Measurements from ENCODE around the gene TP53AIP1. TPM values are rescaled to one million over a fixed set of nuclear protein-coding genes. Genes with fewer than 3 reads are reported as not detected.

Gene TP53AIP1
- total RNA-seq, 2 donors from 2014 or later = not detected

GRCh38 chr11:128939591-128939990, 3.1 kb downstream of the TP53AIP1 start:
- H3K9me3 Mint-ChIP-seq = no peaks in the 10 kb centered on the region
- no peak overlapping the region for H3K4me3 Mint-ChIP-seq
- ATAC-seq (no peak), DNase-seq (ENCODE audit: low spot score) (no peak)
- H3K27me3 Mint-ChIP-seq = peaks cover 0 to 9% of the 10 kb centered on the region in 2 donors
- no peak overlapping the region for H3K27ac Mint-ChIP-seq
- H3K4me1 Mint-ChIP-seq (ENCODE audit: low read depth in 2 of 2) = no peaks in the 10 kb centered on the region
- H3K36me3 Mint-ChIP-seq = no peaks in the 10 kb centered on the region

- Mint-ChIP-seq H3K9me3 (no peaks in the 10 kb centered on the region), H3K4me1 (ENCODE audit: low read depth in 2 of 2) (peaks cover 0 to 2% of the 10 kb centered on the region in 2 donors), H3K4me3 (no peak overlapping the region), H3K36me3 (no peaks in the 10 kb centered on the region), H3K27ac (no peak overlapping the region), H3K27me3 (peaks cover 0 to 13% of the 10 kb centered on the region in 2 donors)
- DNase-seq (ENCODE audit: low spot score) (no peak), ATAC-seq (no peak)
Measured at GRCh38 chr11:128938156-128938885, 4.3 kb downstream of the TP53AIP1 start.

GRCh38 chr11:128937480-128937879, 5.2 kb downstream of the TP53AIP1 start:
- Mint-ChIP-seq H3K36me3 (no peaks in the 10 kb centered on the region), H3K27me3 (peaks cover 0 to 14% of the 10 kb centered on the region in 2 donors), H3K4me3 (no peak overlapping the region), H3K4me1 (ENCODE audit: low read depth in 2 of 2) (peaks cover 0 to 2% of the 10 kb centered on the region in 2 donors), H3K9me3 (no peaks in the 10 kb centered on the region), H3K27ac (no peak overlapping the region)
- ATAC-seq (no peak), DNase-seq (ENCODE audit: low spot score) (no peak)

GRCh38 chr11:128936606-128937251, 5.9 kb downstream of the TP53AIP1 start:
- H3K27ac Mint-ChIP-seq = no peak overlapping the region
- H3K9me3 Mint-ChIP-seq = no peaks in the 10 kb centered on the region
- no peaks in the 10 kb centered on the region for H3K36me3 Mint-ChIP-seq
- ATAC-seq (no peak), DNase-seq (ENCODE audit: low spot score) (no peak)
- no peak overlapping the region for H3K4me3 Mint-ChIP-seq
- peaks cover 0 to 2% of the 10 kb centered on the region in 2 donors for H3K4me1 Mint-ChIP-seq (ENCODE audit: low read depth in 2 of 2)
- peaks cover 0 to 14% of the 10 kb centered on the region in 2 donors for H3K27me3 Mint-ChIP-seq

- H3K9me3 Mint-ChIP-seq = no peaks in the 10 kb centered on the region
- peaks cover 0 to 14% of the 10 kb centered on the region in 2 donors for H3K27me3 Mint-ChIP-seq
- H3K4me1 Mint-ChIP-seq (ENCODE audit: low read depth in 2 of 2) = peaks cover 3 to 6% of the 10 kb centered on the region in 2 donors
- no peak overlapping the region for H3K27ac Mint-ChIP-seq
- ATAC-seq (no peak), DNase-seq (ENCODE audit: low spot score) (no peak)
- no peak overlapping the region for H3K4me3 Mint-ChIP-seq
- no peaks in the 10 kb centered on the region for H3K36me3 Mint-ChIP-seq
Measured at GRCh38 chr11:128934926-128935325, 7.7 kb downstream of the TP53AIP1 start.

GRCh38 chr11:128934351-128934750, 8.3 kb downstream of the TP53AIP1 start:
- H3K4me1 Mint-ChIP-seq (ENCODE audit: low read depth in 2 of 2) = peaks cover 9 to 11% of the 10 kb centered on the region in 2 donors

GRCh38 chr11:128933481-128934178, 9.0 kb downstream of the TP53AIP1 start:
- ATAC-seq = no peak
- peaks cover 0 to 20% of the 10 kb centered on the region in 2 donors for H3K27me3 Mint-ChIP-seq
- peaks cover 11 to 15% of the 10 kb centered on the region in 2 donors for H3K4me1 Mint-ChIP-seq (ENCODE audit: low read depth in 2 of 2)

More at GRCh38 chr11:128934351-128934750, 8.3 kb downstream of the TP53AIP1 start:
- Mint-ChIP-seq H3K36me3 (no peaks in the 10 kb centered on the region), H3K9me3 (no peaks in the 10 kb centered on the region), H3K27me3 (peaks cover 0 to 17% of the 10 kb centered on the region in 2 donors), H3K27ac (no peak overlapping the region), H3K4me3 (no peak overlapping the region)
- ATAC-seq = no peak
- no peak for DNase-seq (ENCODE audit: low spot score)

GRCh38 chr11:128931668-128932067, 11.0 kb downstream of the TP53AIP1 start:
- H3K27ac Mint-ChIP-seq = no peak overlapping the region
- ATAC-seq (no peak), DNase-seq (ENCODE audit: low spot score) (no peak)
- H3K36me3 Mint-ChIP-seq = no peaks in the 10 kb centered on the region
- no peaks in the 10 kb centered on the region for H3K9me3 Mint-ChIP-seq
- no peak overlapping the region for H3K4me3 Mint-ChIP-seq
- H3K27me3 Mint-ChIP-seq = peaks cover 0 to 23% of the 10 kb centered on the region in 2 donors
- H3K4me1 Mint-ChIP-seq (ENCODE audit: low read depth in 2 of 2) = peaks cover 20 to 23% of the 10 kb centered on the region in 2 donors

More at GRCh38 chr11:128933481-128934178, 9.0 kb downstream of the TP53AIP1 start:
- Mint-ChIP-seq H3K4me3 (no peak overlapping the region), H3K27ac (no peak overlapping the region), H3K9me3 (no peaks in the 10 kb centered on the region), H3K36me3 (no peaks in the 10 kb centered on the region)
- no peak for DNase-seq (ENCODE audit: low spot score)

- Mint-ChIP-seq H3K9me3 (no peaks in the 10 kb centered on the region), H3K4me1 (ENCODE audit: low read depth in 2 of 2) (peaks cover 20 to 23% of the 10 kb centered on the region in 2 donors), H3K4me3 (no peak overlapping the region), H3K36me3 (no peaks in the 10 kb centered on the region), H3K27ac (no peak overlapping the region), H3K27me3 (peaks cover 0 to 23% of the 10 kb centered on the region in 2 donors)
- ATAC-seq (no peak), DNase-seq (ENCODE audit: low spot score) (no peak)
Measured at GRCh38 chr11:128931066-128931465, 11.6 kb downstream of the TP53AIP1 start.

GRCh38 chr11:128929991-128930390, 12.7 kb downstream of the TP53AIP1 start:
- Mint-ChIP-seq H3K27me3 (peaks cover 0 to 23% of the 10 kb centered on the region in 2 donors), H3K4me3 (no peak overlapping the region), H3K36me3 (no peaks in the 10 kb centered on the region), H3K9me3 (no peaks in the 10 kb centered on the region), H3K27ac (peak overlapping the region in 1 of 2 donors; percentile 35), H3K4me1 (ENCODE audit: low read depth in 2 of 2) (peaks cover 20 to 23% of the 10 kb centered on the region in 2 donors)
- DNase-seq (ENCODE audit: low spot score) (no peak), ATAC-seq (no peak)

- ATAC-seq (no peak), DNase-seq (ENCODE audit: low spot score) (no peak)
- H3K4me1 Mint-ChIP-seq (ENCODE audit: low read depth in 2 of 2) = peaks cover 20 to 23% of the 10 kb centered on the region in 2 donors
- H3K27ac Mint-ChIP-seq = peak overlapping the region; percentile 28 to 35
- no peaks in the 10 kb centered on the region for H3K9me3 Mint-ChIP-seq
- peak overlapping the region; percentile 38 for H3K4me3 Mint-ChIP-seq
- peaks cover 0 to 23% of the 10 kb centered on the region in 2 donors for H3K27me3 Mint-ChIP-seq
- no peaks in the 10 kb centered on the region for H3K36me3 Mint-ChIP-seq
Measured at GRCh38 chr11:128929468-128929867, 13.2 kb downstream of the TP53AIP1 start.

- H3K36me3 Mint-ChIP-seq = no peaks in the 10 kb centered on the region
- ATAC-seq (peak; percentile 51 to 73), DNase-seq (ENCODE audit: low spot score) (peak; percentile 15)
- peaks cover 0 to 20% of the 10 kb centered on the region in 2 donors for H3K27me3 Mint-ChIP-seq
- peak overlapping the region; percentile 9 for H3K4me3 Mint-ChIP-seq
- H3K27ac Mint-ChIP-seq = peak overlapping the region; percentile 3 to 28
- H3K4me1 Mint-ChIP-seq (ENCODE audit: low read depth in 2 of 2) = peaks cover 17 to 23% of the 10 kb centered on the region in 2 donors
- H3K9me3 Mint-ChIP-seq = no peaks in the 10 kb centered on the region
Measured at GRCh38 chr11:128928400-128928799, 14.3 kb downstream of the TP53AIP1 start.

GRCh38 chr11:128927683-128928336, 14.9 kb downstream of the TP53AIP1 start:
- peak overlapping the region in 1 of 2 donors; percentile 3 for H3K27ac Mint-ChIP-seq

More at GRCh38 chr11:128927683-128928336, 14.9 kb downstream of the TP53AIP1 start:
- Mint-ChIP-seq H3K4me1 (ENCODE audit: low read depth in 2 of 2) (peaks cover 17 to 23% of the 10 kb centered on the region in 2 donors), H3K9me3 (no peaks in the 10 kb centered on the region), H3K36me3 (no peaks in the 10 kb centered on the region), H3K4me3 (peak overlapping the region; percentile 9), H3K27me3 (peaks cover 0 to 19% of the 10 kb centered on the region in 2 donors)
- DNase-seq (ENCODE audit: low spot score) (peak; percentile 28), ATAC-seq (no peak)
